ENCODE measurements around the gene THBS3.
"Not testable (repeated sequence)": the region's sequence is repeated elsewhere in the genome, so short reads cannot be mapped to it uniquely, and the experiment has no call there.

Gene THBS3

GRCh38 chr1:155191904-155192303 lies 15.8 kb downstream of the THBS3 start:
- H3K36me3 ChIP-seq (replicated peaks; ENCODE audit: low read depth, low read length), result no peaks in the 10 kb centered on the region
- no peak overlapping the region for H3K4me3 ChIP-seq (ENCODE audit: low read length)
- no peak overlapping the region for H2AFZ ChIP-seq (ENCODE audit: low read depth, low read length)
- H3K9me3 ChIP-seq (ENCODE audit: insufficient read depth, low read length), result no peaks in the 10 kb centered on the region
- no peak for TF ChIP-seq CTCF (IDR thresholded peaks at IDR 0.05; ENCODE audit: low read depth, low read length)
- no peak for TF ChIP-seq EZH2phosphoT487 (IDR thresholded peaks at IDR 0.05; ENCODE audit: low read depth)
- H3K27me3 ChIP-seq (ENCODE audit: low read depth, low read length), result no peaks in the 10 kb centered on the region
- no peak overlapping the region for H3K9ac ChIP-seq (ENCODE audit: low read length)
- no peak overlapping the region for H3K27ac ChIP-seq (ENCODE audit: low read length)
- no peaks in the 10 kb centered on the region for H3K79me2 ChIP-seq (ENCODE audit: low read length)
- peaks cover 24% of the 10 kb centered on the region for H3K4me1 ChIP-seq (ENCODE audit: low read length)
- no peaks in the 10 kb centered on the region for H4K20me1 ChIP-seq (ENCODE audit: insufficient read depth, low read length)
- no peak overlapping the region for H3K4me2 ChIP-seq (ENCODE audit: low read length)

DNA sequence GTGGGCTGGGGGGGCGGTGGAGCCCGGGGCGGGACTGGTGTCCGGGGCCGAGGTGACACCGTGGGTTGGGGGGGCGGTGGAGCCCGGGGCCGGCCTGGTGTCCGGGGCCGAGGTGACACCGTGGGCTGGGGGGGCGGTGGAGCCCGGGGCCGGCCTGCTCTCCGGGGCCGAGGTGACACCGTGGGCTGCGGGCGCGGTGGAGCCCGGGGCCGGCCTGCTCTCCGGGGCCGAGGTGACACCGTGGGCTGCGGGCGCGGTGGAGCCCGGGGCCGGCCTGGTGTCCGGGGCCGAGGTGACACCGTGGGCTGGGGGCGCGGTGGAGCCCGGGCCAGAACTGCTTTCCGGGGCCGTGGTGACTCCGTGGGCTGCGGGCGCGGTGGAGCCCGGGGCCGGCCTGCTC lies 17.8 kb downstream of the THBS3 start:
- not testable (repeated sequence) for H3K36me3 ChIP-seq (replicated peaks; ENCODE audit: low read depth, low read length); H3K9ac ChIP-seq (ENCODE audit: low read length); H2AFZ ChIP-seq (ENCODE audit: low read depth, low read length); H3K27ac ChIP-seq (ENCODE audit: low read length); H3K4me3 ChIP-seq (ENCODE audit: low read length); H3K9me3 ChIP-seq (ENCODE audit: insufficient read depth, low read length); H3K4me2 ChIP-seq (ENCODE audit: low read length); H4K20me1 ChIP-seq (ENCODE audit: insufficient read depth, low read length); H3K79me2 ChIP-seq (ENCODE audit: low read length); H3K27me3 ChIP-seq (ENCODE audit: low read depth, low read length)
- peaks cover 32% of the 10 kb centered on the region for H3K4me1 ChIP-seq (ENCODE audit: low read length)

GRCh38 chr1:155188268-155188667 lies 19.4 kb downstream of the THBS3 start:
- Histone ChIP-seq H3K36me3 (replicated peaks; ENCODE audit: low read depth, low read length) (peaks cover 2% of the 10 kb centered on the region), H3K27me3 (ENCODE audit: low read depth, low read length) (no peaks in the 10 kb centered on the region), H3K4me3 (ENCODE audit: low read length) (no peak overlapping the region), H4K20me1 (ENCODE audit: insufficient read depth, low read length) (no peaks in the 10 kb centered on the region), H2AFZ (ENCODE audit: low read depth, low read length) (no peak overlapping the region), H3K4me2 (ENCODE audit: low read length) (no peak overlapping the region), H3K27ac (ENCODE audit: low read length) (no peak overlapping the region), H3K4me1 (ENCODE audit: low read length) (peaks cover 29% of the 10 kb centered on the region), H3K9me3 (ENCODE audit: insufficient read depth, low read length) (no peaks in the 10 kb centered on the region), H3K9ac (ENCODE audit: low read length) (no peak overlapping the region), H3K79me2 (ENCODE audit: low read length) (no peaks in the 10 kb centered on the region)
- TF ChIP-seq EZH2phosphoT487 (IDR thresholded peaks at IDR 0.05; ENCODE audit: low read depth), result no peak
- TF ChIP-seq CTCF (IDR thresholded peaks at IDR 0.05; ENCODE audit: low read depth, low read length), result no peak

DNA sequence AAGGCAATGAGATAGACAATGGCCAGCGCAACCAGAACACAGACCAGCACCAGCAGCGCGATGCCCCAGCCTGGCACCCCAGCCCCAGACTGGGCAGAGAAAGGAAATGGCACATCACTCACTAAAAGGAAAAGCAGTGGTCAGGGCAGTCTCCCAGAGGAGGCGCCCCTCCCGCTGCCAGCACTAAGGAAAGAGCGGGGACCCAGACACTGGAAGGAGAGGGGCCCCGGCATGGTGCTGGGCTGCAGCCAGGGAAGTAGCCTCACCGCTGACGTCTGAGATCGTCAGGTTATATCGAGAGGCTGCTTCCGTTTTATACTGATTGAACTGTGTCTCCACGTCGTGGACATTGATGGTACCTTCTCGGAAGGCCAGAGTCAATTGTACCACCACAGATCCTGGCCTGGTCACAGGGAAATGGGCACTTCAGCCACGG lies 20.2 kb downstream of the THBS3 start:
- no peak overlapping the region for H3K4me2 ChIP-seq (ENCODE audit: low read length)
- H3K27me3 ChIP-seq (ENCODE audit: low read depth, low read length), result no peaks in the 10 kb centered on the region

More for the DNA sequence above, 20.2 kb downstream of the THBS3 start:
- peaks cover 2% of the 10 kb centered on the region for H3K36me3 ChIP-seq (replicated peaks; ENCODE audit: low read depth, low read length)
- H3K4me1 ChIP-seq (ENCODE audit: low read length), result peaks cover 22% of the 10 kb centered on the region
- no peak overlapping the region for H3K4me3 ChIP-seq (ENCODE audit: low read length)
- no peaks in the 10 kb centered on the region for H4K20me1 ChIP-seq (ENCODE audit: insufficient read depth, low read length)
- TF ChIP-seq EZH2phosphoT487 (IDR thresholded peaks at IDR 0.05; ENCODE audit: low read depth), result no peak
- no peak for TF ChIP-seq CTCF (IDR thresholded peaks at IDR 0.05; ENCODE audit: low read depth, low read length)
- H3K9me3 ChIP-seq (ENCODE audit: insufficient read depth, low read length), result no peaks in the 10 kb centered on the region
- H2AFZ ChIP-seq (ENCODE audit: low read depth, low read length), result no peak overlapping the region
- no peak overlapping the region for H3K9ac ChIP-seq (ENCODE audit: low read length)
- H3K79me2 ChIP-seq (ENCODE audit: low read length), result no peaks in the 10 kb centered on the region
- H3K27ac ChIP-seq (ENCODE audit: low read length), result no peak overlapping the region

Measured in OCI-LY3 (cell line).